Aorta (tissue), 5 donors: ENCODE data around the gene DAND5. TPM values are rescaled to one million over a fixed set of nuclear protein-coding genes. Genes with fewer than 3 reads are reported as not detected.

Source experiments
- ATAC-seq: fragments of 200-7000 bp; cut with Tn5 transposase; one replicate; pipeline ENCODE4 v1.9.1; 2022; ENCODE audit warnings: moderate library complexity; ENCODE audit not compliant: low FRiP score
- DNase-seq, 2 donors: peaks; one replicate each; pipeline ENCODE4 v3.0.0-alpha.2; 2020
- H3K27ac ChIP-seq, 2 donors: one replicate each; pipeline ENCODE4 v1.5.1; 2013; ENCODE audit warnings: low read length in 2 of 2, mild to moderate bottlenecking in 2 of 2, moderate library complexity in 2 of 2, control low read depth in 1 of 2, inconsistent platforms in 1 of 2, low read depth in 1 of 2
- H3K27me3 ChIP-seq, 2 donors: one replicate each; pipeline ENCODE4 v1.6.1; 2013; ENCODE audit warnings: control low read depth in 1 of 2, low read length in 1 of 2, mild to moderate bottlenecking in 1 of 2, moderate library complexity in 1 of 2; ENCODE audit not compliant: insufficient read depth in 2 of 2, control insufficient read depth in 1 of 2
- H3K36me3 ChIP-seq, 2 donors: one replicate each; pipeline ENCODE4 v1.6.1; 2013; ENCODE audit warnings: control low read depth in 1 of 2, low read length in 1 of 2, mild to moderate bottlenecking in 1 of 2; ENCODE audit not compliant: insufficient read depth in 2 of 2, control insufficient read depth in 1 of 2
- H3K4me1 ChIP-seq, 2 donors: one replicate each; pipeline ENCODE4 v1.6.1; 2013; ENCODE audit warnings: low read length in 2 of 2, control low read depth in 1 of 2, mild to moderate bottlenecking in 1 of 2, moderate library complexity in 1 of 2; ENCODE audit not compliant: insufficient read depth in 2 of 2, control insufficient read depth in 1 of 2
- H3K4me3 ChIP-seq, 2 donors: one replicate each; pipeline ENCODE4 v1.5.1; 2013; ENCODE audit warnings: low read length in 2 of 2, control low read depth in 1 of 2, mild to moderate bottlenecking in 1 of 2
- H3K9me3 ChIP-seq: one replicate; pipeline ENCODE4 v1.6.1; 2013; ENCODE audit warnings: mild to moderate bottlenecking, low read length; ENCODE audit not compliant: control insufficient read depth
- WGBS, 2 donors: extraction: QIAGEN DNeasy Blood & Tissue Kit; methylation state at CpG; one replicate each; pipeline ENCODE4 v1.1.7; 2013; 5-methylcytosine and 5-hydroxymethylcytosine counted together
- intact Hi-C, 2 donors: fragments of 100-400 bp; cut with DNase I; formaldehyde crosslinking; loops; one replicate each; pipeline versions ENCODE4 v1.14.2 to v1.15.0; 2022
- microRNA-seq, 2 donors: library from miRNA; unstranded; fragments of <30 nt; microRNA quantifications; one replicate each; pipeline ENCODE4 v1.2.0, GENCODE V29; 2020
- polyA plus RNA-seq, 2 donors: library from polyadenylated mRNA; stranded (reverse); fragments of 200-250 nt; gene quantifications; one replicate each; pipeline ENCODE4 v1.2.3, GENCODE V29; 2013
- total RNA-seq, 2 donors: library from RNA; stranded (reverse); fragmentation: NEBNext Ultra II Directional; extraction: Animal tissue kit (Norgen Biotek cat#: 25700); gene quantifications; one replicate each; pipeline ENCODE4 v1.2.1, GENCODE V29; 2021
- donor health status: healthy with polysubstance abuse.
- donor health status: Bipolar disorder and iron deficiency.
- donor health status: DM: no; HTN: no; CAD: no.
- donor health status: DM: no; HTN: no; CAD: no.
- donor health status: DM: yes; HTN: yes; CAD: no.

The DAND5 gene
- total and polyA plus RNA-seq, 4 donors: 0.13 TPM; not detected in 3

- ATAC-seq (no peak), DNase-seq (no peak)
- intact Hi-C loops: no loop called here
- 5 to 9% methylated on average over 4 of the region's 4 CpGs for WGBS, 2 donors
- Histone ChIP-seq H3K27ac (peak overlapping the region; percentile 87 to 90), H3K36me3 (no peaks in the 10 kb centered on the region), H3K4me1 (peaks cover 6% of the 10 kb centered on the region in 2 donors), H3K27me3 (no peaks in the 10 kb centered on the region), H3K9me3 (no peaks in the 10 kb centered on the region), H3K4me3 (no peak overlapping the region)
Observed at GRCh38 chr19:13019332-13019731, 50.0 kb downstream of the DAND5 start.

GRCh38 chr19:13020002-13020414, 50.6 kb downstream of the DAND5 start:
- Histone ChIP-seq H3K36me3 (no peaks in the 10 kb centered on the region), H3K9me3 (no peaks in the 10 kb centered on the region), H3K27me3 (no peaks in the 10 kb centered on the region), H3K4me1 (peaks cover 6% of the 10 kb centered on the region in 2 donors), H3K27ac (peak overlapping the region; percentile 81 to 90), H3K4me3 (no peak overlapping the region)
- intact Hi-C loops: no loop called here
- ATAC-seq: no peak
- 12 to 16% methylated on average over 7 of the region's 7 CpGs for WGBS, 2 donors
- DNase-seq: no peak

GRCh38 chr19:13022111-13022858, 52.9 kb downstream of the DAND5 start:
- 1 to 3% methylated on average over 22 of the region's 22 CpGs for WGBS, 2 donors
- ATAC-seq: peak; percentile 51
- intact Hi-C loops: loop anchor here in 1 of 2 donors (1.0 kb wide), 1 partner anchor 41 kb away; no protein-coding TSS in a partner anchor

GRCh38 chr19:13022859-13023636, 53.7 kb downstream of the DAND5 start:
- Histone ChIP-seq H3K4me3 (peak overlapping the region; percentile 8 to 25), H3K27me3 (no peaks in the 10 kb centered on the region), H3K9me3 (no peaks in the 10 kb centered on the region), H3K36me3 (no peaks in the 10 kb centered on the region), H3K4me1 (peaks cover 6% of the 10 kb centered on the region in 2 donors), H3K27ac (peak overlapping the region; percentile 62 to 79)
- WGBS, 2 donors: 0 to 1% methylated on average over 29 to 30 of the region's 30 CpGs
- intact Hi-C loops: loop anchor here in 1 of 2 donors (1.0 kb wide), 1 partner anchor 40 kb away; no protein-coding TSS in a partner anchor
- ATAC-seq: peak; percentile 86
- DNase-seq: peak; percentile 90 to 91

More at GRCh38 chr19:13022111-13022858, 52.9 kb downstream of the DAND5 start:
- Histone ChIP-seq H3K9me3 (no peaks in the 10 kb centered on the region), H3K4me3 (no peak overlapping the region), H3K27me3 (no peaks in the 10 kb centered on the region), H3K27ac (peak overlapping the region; percentile 62 to 79), H3K4me1 (peaks cover 6% of the 10 kb centered on the region in 2 donors), H3K36me3 (no peaks in the 10 kb centered on the region)
- no peak for DNase-seq

GRCh38 chr19:13023656-13024055, 54.3 kb downstream of the DAND5 start:
- Histone ChIP-seq H3K4me1 (peaks cover 6% of the 10 kb centered on the region in 2 donors), H3K4me3 (peak overlapping the region; percentile 8 to 25), H3K9me3 (no peaks in the 10 kb centered on the region), H3K36me3 (no peaks in the 10 kb centered on the region), H3K27me3 (no peaks in the 10 kb centered on the region), H3K27ac (peak overlapping the region; percentile 16 to 62)
- intact Hi-C loops: no loop called here
- WGBS, 2 donors: 2 to 6% methylated on average over 8 of the region's 8 CpGs
- ATAC-seq (no peak), DNase-seq (no peak)

Small RNA genes lying within 50 kb of the gene (microRNA-seq; reads per million reads assigned to microRNA genes)
- gene MIR5695 (0 reads per million in 2 donors), gene MIR6515 (0 to 0.60 reads per million in 2 donors)

Other genes with a start within 250 kb of the DAND5 start
- gene TNPO2, start 245.6 kb upstream of the DAND5 start, total RNA-seq: 10 to 100 TPM; 61.5 to 71.8 TPM
- gene TNPO2, start 245.6 kb upstream of the DAND5 start, polyA plus RNA-seq: 10 to 100 TPM; 15.2 to 38.5 TPM
- gene TRIR, start 234.9 kb upstream of the DAND5 start, total RNA-seq: 100 to 1,000 TPM; 119 to 121 TPM
- gene TRIR, start 234.9 kb upstream of the DAND5 start, polyA plus RNA-seq: 100 to 1,000 TPM; 233 to 289 TPM
- gene GET3, start 232.1 kb upstream of the DAND5 start, total RNA-seq: 10 to 100 TPM; 35.4 to 42.2 TPM
- gene GET3, start 232.1 kb upstream of the DAND5 start, polyA plus RNA-seq: 10 to 100 TPM; 61.2 to 70.6 TPM
- gene BEST2, start 217.8 kb upstream of the DAND5 start, total RNA-seq: not detected
- 1 to 10 TPM in 1 of 2 donors, not detected in 1; 2.5 TPM for gene BEST2, start 217.8 kb upstream of the DAND5 start, polyA plus RNA-seq
- 10 to 100 TPM; 28.5 to 45.5 TPM for gene HOOK2, start 194.0 kb upstream of the DAND5 start, total RNA-seq
- 10 to 100 TPM; 14.4 to 92.5 TPM for gene HOOK2, start 194.0 kb upstream of the DAND5 start, polyA plus RNA-seq
- gene JUNB, start 178.1 kb upstream of the DAND5 start, total RNA-seq: 100 to 1,000 TPM; 250 to 609 TPM
- gene JUNB, start 178.1 kb upstream of the DAND5 start, polyA plus RNA-seq: 100 to 1,000 TPM in 1 of 2 donors, 10 to 100 TPM in 1; 97.0 to 623 TPM
- 100 to 1,000 TPM in 1 of 2 donors, 10 to 100 TPM in 1; 90.5 to 118 TPM for gene PRDX2, start 167.8 kb upstream of the DAND5 start, total RNA-seq
- gene PRDX2, start 167.8 kb upstream of the DAND5 start, polyA plus RNA-seq: 100 to 1,000 TPM; 151 to 202 TPM
- gene THSD8, start 167.5 kb upstream of the DAND5 start, total RNA-seq: 1 to 10 TPM in 1 of 2 donors, not detected in 1; 1.2 TPM
- 1 to 10 TPM in 1 of 2 donors, not detected in 1; 2.5 TPM for gene THSD8, start 167.5 kb upstream of the DAND5 start, polyA plus RNA-seq
- gene RNASEH2A, start 163.0 kb upstream of the DAND5 start, total RNA-seq: 1 to 10 TPM; 2.9 to 7.2 TPM
- gene RNASEH2A, start 163.0 kb upstream of the DAND5 start, polyA plus RNA-seq: 1 to 10 TPM; 1.6 to 3.3 TPM
- gene RTBDN, start 135.0 kb upstream of the DAND5 start, total RNA-seq: not detected
- 1 to 10 TPM in 1 of 2 donors, not detected in 1; 2.0 TPM for gene RTBDN, start 135.0 kb upstream of the DAND5 start, polyA plus RNA-seq
- gene MAST1, start 131.1 kb upstream of the DAND5 start, total RNA-seq: under 1 TPM in 1 of 2 donors, not detected in 1; 0.54 TPM
- gene MAST1, start 131.1 kb upstream of the DAND5 start, polyA plus RNA-seq: under 1 TPM in 1 of 2 donors, not detected in 1; 0.13 TPM
- 10 to 100 TPM; 26.8 to 39.5 TPM for gene DNASE2, start 88.1 kb upstream of the DAND5 start, total RNA-seq
- 10 to 100 TPM; 27.4 to 49.9 TPM for gene DNASE2, start 88.1 kb upstream of the DAND5 start, polyA plus RNA-seq
- gene KLF1, start 82.4 kb upstream of the DAND5 start, total RNA-seq: under 1 TPM in 1 of 2 donors, not detected in 1; 0.39 TPM
- gene KLF1, start 82.4 kb upstream of the DAND5 start, polyA plus RNA-seq: not detected
- gene GCDH, start 78.4 kb upstream of the DAND5 start, total RNA-seq: 10 to 100 TPM; 15.1 to 16.4 TPM
- gene GCDH, start 78.4 kb upstream of the DAND5 start, polyA plus RNA-seq: 10 to 100 TPM; 21.9 to 29.1 TPM
- gene SYCE2, start 50.3 kb upstream of the DAND5 start, total RNA-seq: under 1 TPM; 0.42 to 0.51 TPM
- under 1 TPM in 1 of 2 donors, not detected in 1; 0.15 TPM for gene SYCE2, start 50.3 kb upstream of the DAND5 start, polyA plus RNA-seq
- gene FARSA, start 35.9 kb upstream of the DAND5 start, total RNA-seq: 10 to 100 TPM; 27.2 to 31.4 TPM
- 10 to 100 TPM; 19.7 to 23.2 TPM for gene FARSA, start 35.9 kb upstream of the DAND5 start, polyA plus RNA-seq
- gene CALR, start 31.0 kb upstream of the DAND5 start, total RNA-seq: 100 to 1,000 TPM; 649 to 778 TPM
- gene CALR, start 31.0 kb upstream of the DAND5 start, polyA plus RNA-seq: 100 to 1,000 TPM; 232 to 296 TPM
- gene RAD23A, start 23.7 kb upstream of the DAND5 start, total RNA-seq: 100 to 1,000 TPM in 1 of 2 donors, 10 to 100 TPM in 1; 80.7 to 106 TPM
- 100 to 1,000 TPM in 1 of 2 donors, 10 to 100 TPM in 1; 72.4 to 154 TPM for gene RAD23A, start 23.7 kb upstream of the DAND5 start, polyA plus RNA-seq
- gene GADD45GIP1, start 12.4 kb upstream of the DAND5 start, total RNA-seq: 10 to 100 TPM; 15.3 to 15.7 TPM
- gene GADD45GIP1, start 12.4 kb upstream of the DAND5 start, polyA plus RNA-seq: 10 to 100 TPM; 30.9 to 40.6 TPM
- 100 to 1,000 TPM; 184 to 327 TPM for gene NFIX, start 25.9 kb downstream of the DAND5 start, total RNA-seq
- 10 to 100 TPM; 45.5 to 49.8 TPM for gene NFIX, start 25.9 kb downstream of the DAND5 start, polyA plus RNA-seq
- 10 to 100 TPM in 1 of 2 donors, 1 to 10 TPM in 1; 8.7 to 28.6 TPM for gene LYL1, start 133.3 kb downstream of the DAND5 start, total RNA-seq
- gene LYL1, start 133.3 kb downstream of the DAND5 start, polyA plus RNA-seq: 1 to 10 TPM; 7.3 to 9.3 TPM
- 10 to 100 TPM; 23.9 to 26.5 TPM for gene TRMT1, start 147.2 kb downstream of the DAND5 start, total RNA-seq
- 10 to 100 TPM; 17.9 to 62.2 TPM for gene TRMT1, start 147.2 kb downstream of the DAND5 start, polyA plus RNA-seq
- gene NACC1, start 148.7 kb downstream of the DAND5 start, total RNA-seq: 10 to 100 TPM; 26.0 to 37.4 TPM
- gene NACC1, start 148.7 kb downstream of the DAND5 start, polyA plus RNA-seq: 1 to 10 TPM; 5.0 to 7.8 TPM
- 10 to 100 TPM; 33.0 to 47.4 TPM for gene STX10, start 180.8 kb downstream of the DAND5 start, total RNA-seq
- 100 to 1,000 TPM in 1 of 2 donors, 10 to 100 TPM in 1; 70.5 to 105 TPM for gene STX10, start 180.8 kb downstream of the DAND5 start, polyA plus RNA-seq
- 100 to 1,000 TPM; 143 to 239 TPM for gene IER2, start 180.8 kb downstream of the DAND5 start, total RNA-seq
- 100 to 1,000 TPM in 1 of 2 donors, 10 to 100 TPM in 1; 39.7 to 269 TPM for gene IER2, start 180.8 kb downstream of the DAND5 start, polyA plus RNA-seq